GF-D8 (cell line): ENCODE data around the gene RPS29.
"Not testable (repeated sequence)": the region's sequence is repeated elsewhere in the genome, so short reads cannot be mapped to it uniquely, and the experiment has no call there.

Experiments used
- DNase-seq: peaks from one replicate; lab custom pipeline; 2025; lab: John Stamatoyannopoulos, UW

The RPS29 gene

GRCh38 chr14:49598189-49598484, 12.0 kb upstream of the RPS29 start:
- no peak for DNase-seq

GRCh38 chr14:49594347-49595091, 8.3 kb upstream of the RPS29 start:
- no peak for DNase-seq

GRCh38 chr14:49593016-49593415, 6.8 kb upstream of the RPS29 start:
- no peak for DNase-seq

- no peak for DNase-seq
These were observed 3.2 kb upstream of the RPS29 start for GRCh38 chr14:49589387-49589786.

- peak; percentile 51 for DNase-seq
These were observed 687 bp upstream of the RPS29 start for GRCh38 chr14:49586673-49587460.

GRCh38 chr14:49584981-49585640, 1.1 kb downstream of the RPS29 start:
- not testable (repeated sequence) for DNase-seq

GRCh38 chr14:49584058-49584457, 2.1 kb downstream of the RPS29 start:
- no peak for DNase-seq

GRCh38 chr14:49583629-49584028, 2.6 kb downstream of the RPS29 start:
- no peak for DNase-seq

- no peak for DNase-seq
These were observed 3.8 kb downstream of the RPS29 start for GRCh38 chr14:49582113-49582977.

- no peak for DNase-seq
These were observed 4.7 kb downstream of the RPS29 start for GRCh38 chr14:49581209-49582112.

GRCh38 chr14:49579841-49580240, 6.3 kb downstream of the RPS29 start:
- no peak for DNase-seq

- no peak for DNase-seq
These were observed 8.0 kb downstream of the RPS29 start for GRCh38 chr14:49578141-49578540.

- no peak for DNase-seq
These were observed 12.1 kb downstream of the RPS29 start for GRCh38 chr14:49574038-49574437.

- DNase-seq: no peak
These were observed 16.9 kb downstream of the RPS29 start for GRCh38 chr14:49569281-49569680.

- no peak for DNase-seq
These were observed 19.5 kb downstream of the RPS29 start for GRCh38 chr14:49566714-49567113.

- DNase-seq: no peak
These were observed 26.0 kb downstream of the RPS29 start for GRCh38 chr14:49559979-49560768.

- no peak for DNase-seq
These were observed 32.3 kb downstream of the RPS29 start for GRCh38 chr14:49553892-49554291.

- DNase-seq: no peak
These were observed 33.1 kb downstream of the RPS29 start for GRCh38 chr14:49553106-49553505.

GRCh38 chr14:49551569-49551968, 34.6 kb downstream of the RPS29 start:
- DNase-seq: no peak
